ENCODE results near the gene TFF1.

- no peak for TF ChIP-seq GATA3 (IDR thresholded peaks at IDR 0.05; ENCODE audit: low read depth, low read length)
- TF ChIP-seq GATA2 (IDR thresholded peaks at IDR 0.05; ENCODE audit: low read depth, low read length): no peak
Observed at GRCh38 chr21:42362700-42363099, 3.6 kb downstream of the TFF1 start.
